ENCODE data around the gene POLK. TPM values are rescaled to one million over a fixed set of nuclear protein-coding genes. Genes with fewer than 3 reads are reported as not detected.
"Not testable (repeated sequence)": the region's sequence is repeated elsewhere in the genome, so short reads cannot be mapped to it uniquely, and the experiment has no call there.

The POLK gene
- total RNA-seq = 10 to 100 TPM; 28.7 to 44.4 TPM

DNA sequence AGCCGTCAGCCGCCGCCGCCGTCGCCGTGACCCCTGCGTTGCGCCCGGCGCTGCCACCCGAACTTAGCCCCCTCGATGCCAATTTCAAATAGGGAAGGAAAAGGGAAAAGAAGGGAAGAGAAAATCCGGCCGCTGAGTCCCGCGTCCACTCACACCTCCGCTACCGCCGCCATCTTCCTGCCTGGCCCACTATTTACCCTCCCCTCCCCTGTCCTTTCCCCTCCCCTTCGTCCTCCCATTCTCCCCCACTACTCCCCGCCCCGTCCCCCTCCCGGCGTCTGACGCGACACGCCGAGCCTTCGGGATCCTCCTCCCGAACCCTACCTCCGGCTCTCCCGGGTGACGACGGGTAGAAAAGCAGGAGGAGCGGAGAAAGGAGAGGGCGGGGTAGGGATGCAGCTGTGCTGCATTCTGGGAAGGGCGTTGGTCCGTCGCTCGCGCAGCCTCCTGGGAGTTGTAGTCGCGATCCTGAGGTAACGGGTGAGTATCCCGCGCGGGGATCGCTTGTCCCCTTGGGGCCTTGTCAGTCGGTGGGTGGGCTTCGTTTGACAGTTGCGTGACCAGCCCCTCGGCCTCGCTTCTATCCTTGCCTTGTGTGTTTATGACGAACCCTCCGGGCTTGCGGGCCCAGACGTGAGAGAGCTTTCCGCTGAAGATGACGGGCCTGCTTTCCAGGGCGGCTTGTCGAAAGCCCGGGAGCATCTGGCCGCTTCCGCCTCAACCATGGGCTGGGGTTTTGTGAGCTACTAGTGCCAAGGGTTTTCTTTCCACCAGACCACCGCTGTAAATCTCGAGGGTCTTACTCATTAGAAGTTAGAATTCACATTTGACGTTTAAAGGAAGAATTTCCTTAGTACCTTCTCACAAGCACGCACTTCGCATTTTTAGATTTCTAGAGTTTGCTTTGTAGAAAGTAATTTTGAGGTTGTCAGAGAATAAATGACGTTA lies at the start of gene POLK, which contains the start of gene CERT1:
POLK (plus strand) TSS at position 457 of the 948 bp plus-strand sequence.
CERT1 (minus strand) TSS at position 195 of the 948 bp plus-strand sequence. CDS start 422 bp downstream, outside the sequence.
- peak within 1 kb of the TSS; percentile 83 for H3K27ac Mint-ChIP-seq
- H3K4me3 Mint-ChIP-seq = peak within 1 kb of the TSS; percentile 93
- peak; percentile 96 for ATAC-seq (replicated peaks)
- H3K27me3 Mint-ChIP-seq = no peaks in the 10 kb centered on the region
- H3K36me3 Mint-ChIP-seq (ENCODE audit: low read depth) = peaks cover 34% of the 10 kb centered on the region
- no peaks in the 10 kb centered on the region for H3K9me3 Mint-ChIP-seq
- peaks cover 27% of the 10 kb centered on the region for H3K4me1 Mint-ChIP-seq

DNA sequence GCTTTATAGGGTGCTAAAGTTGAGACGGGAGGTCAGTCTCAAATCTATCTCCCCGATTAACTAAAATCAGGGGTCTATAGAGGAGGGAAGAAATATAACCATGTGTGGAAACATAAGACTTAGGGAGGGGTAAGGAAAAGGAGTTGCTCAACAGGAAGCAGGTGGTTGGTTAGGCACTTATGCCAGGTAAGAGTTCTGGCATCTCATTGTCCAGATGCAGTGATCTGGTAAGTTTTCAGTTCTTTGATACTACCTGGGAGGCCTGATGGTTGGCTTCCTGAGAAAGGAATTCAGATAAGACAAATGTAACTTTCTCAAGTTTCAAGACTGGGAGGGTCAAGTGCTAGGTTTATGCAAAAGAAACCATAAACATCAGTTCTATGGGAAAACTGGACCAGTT lies 48.0 kb upstream of the POLK start:
- peaks cover 20% of the 10 kb centered on the region for H3K36me3 Mint-ChIP-seq (ENCODE audit: low read depth)
- no peak overlapping the region for H3K4me3 Mint-ChIP-seq
- H3K27ac Mint-ChIP-seq = no peak overlapping the region
- H3K27me3 Mint-ChIP-seq = no peaks in the 10 kb centered on the region
- no peak for ATAC-seq (replicated peaks)
- H3K9me3 Mint-ChIP-seq = peaks cover 3% of the 10 kb centered on the region
- peaks cover 23% of the 10 kb centered on the region for H3K4me1 Mint-ChIP-seq

DNA sequence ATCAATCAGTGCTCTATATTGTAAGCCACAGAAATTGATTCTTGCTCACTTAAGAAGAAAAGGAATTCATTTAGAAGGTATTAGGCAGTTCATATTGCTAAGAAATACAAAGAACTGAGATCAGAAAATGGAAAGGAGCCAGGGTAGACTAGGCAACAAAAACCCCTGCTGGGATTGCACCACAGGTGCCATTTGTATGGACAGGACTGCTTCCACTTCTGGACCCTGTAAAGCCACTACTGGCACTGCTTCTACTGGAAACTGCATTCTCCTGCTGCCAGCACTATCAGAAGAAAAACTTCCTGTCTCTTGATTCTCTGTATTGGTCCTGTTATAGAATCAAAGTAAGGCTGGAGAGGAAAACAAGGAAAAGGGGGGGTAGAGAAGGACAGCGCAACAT lies 46.2 kb upstream of the POLK start:
- ATAC-seq (replicated peaks) = no peak
- Mint-ChIP-seq H3K27ac (peak overlapping the region; percentile 41), H3K9me3 (peaks cover 14% of the 10 kb centered on the region), H3K4me3 (no peak overlapping the region), H3K4me1 (peaks cover 23% of the 10 kb centered on the region), H3K36me3 (ENCODE audit: low read depth) (peaks cover 13% of the 10 kb centered on the region), H3K27me3 (no peaks in the 10 kb centered on the region)

DNA sequence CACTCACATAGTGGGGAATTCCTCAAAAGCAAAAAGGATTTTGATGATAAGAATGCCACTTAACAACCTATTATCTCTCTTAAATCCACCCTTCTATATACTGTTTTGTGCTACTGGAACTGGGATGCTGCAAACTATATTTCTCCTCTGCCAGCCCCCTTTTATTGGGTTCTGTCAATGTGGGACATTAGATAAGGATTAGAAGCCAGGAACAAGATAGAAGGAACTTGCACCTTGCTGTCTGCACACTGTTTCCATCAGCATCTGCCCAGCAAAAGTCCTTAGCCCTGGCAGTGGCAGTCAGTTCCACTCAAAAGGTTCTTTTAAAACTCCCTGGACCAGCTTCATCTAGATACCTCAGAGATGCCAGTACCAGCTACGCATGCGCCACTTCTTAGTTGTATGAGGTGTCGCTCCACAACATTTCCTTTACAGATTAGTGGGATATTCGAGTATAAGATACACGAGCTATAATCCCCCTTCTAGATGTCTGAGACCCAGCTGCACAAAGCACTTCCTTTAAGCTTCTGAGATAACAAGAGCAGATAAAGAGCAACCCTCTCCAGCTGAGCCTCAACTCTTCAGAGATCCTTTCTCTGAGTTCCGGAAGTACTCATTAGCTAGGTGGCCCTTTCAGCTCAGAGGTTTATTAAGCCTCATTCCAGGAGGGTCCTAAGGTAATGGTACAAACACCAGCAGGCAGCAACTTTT lies 45.5 kb upstream of the POLK start:
- no peak for ATAC-seq (replicated peaks)
- Mint-ChIP-seq H3K4me3 (no peak overlapping the region), H3K27me3 (no peaks in the 10 kb centered on the region), H3K4me1 (peaks cover 23% of the 10 kb centered on the region), H3K36me3 (ENCODE audit: low read depth) (peaks cover 20% of the 10 kb centered on the region), H3K27ac (peak overlapping the region; percentile 41), H3K9me3 (peaks cover 21% of the 10 kb centered on the region)

DNA sequence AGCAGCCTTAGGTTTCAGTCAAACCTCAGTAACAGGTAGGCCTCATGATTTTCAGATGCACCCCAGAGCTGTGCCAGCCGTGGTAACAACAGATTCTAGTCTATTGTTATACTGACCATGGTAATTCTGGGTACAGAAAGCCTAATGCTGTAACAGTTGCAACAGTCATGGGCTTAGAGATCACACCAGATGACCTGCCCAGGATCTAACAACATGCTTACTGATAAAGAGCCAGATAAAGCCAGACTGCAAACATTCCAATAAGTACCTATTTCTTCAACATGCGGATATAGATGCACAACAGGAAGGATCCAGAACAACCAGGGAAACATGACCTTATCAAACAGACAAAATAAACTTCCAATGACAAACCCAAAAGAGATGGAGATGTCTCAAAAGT lies 43.1 kb upstream of the POLK start:
- Mint-ChIP-seq H3K4me3 (no peak overlapping the region), H3K36me3 (ENCODE audit: low read depth) (peaks cover 17% of the 10 kb centered on the region), H3K4me1 (peaks cover 16% of the 10 kb centered on the region), H3K27me3 (no peaks in the 10 kb centered on the region), H3K9me3 (peaks cover 21% of the 10 kb centered on the region), H3K27ac (no peak overlapping the region)
- no peak for ATAC-seq (replicated peaks)

DNA sequence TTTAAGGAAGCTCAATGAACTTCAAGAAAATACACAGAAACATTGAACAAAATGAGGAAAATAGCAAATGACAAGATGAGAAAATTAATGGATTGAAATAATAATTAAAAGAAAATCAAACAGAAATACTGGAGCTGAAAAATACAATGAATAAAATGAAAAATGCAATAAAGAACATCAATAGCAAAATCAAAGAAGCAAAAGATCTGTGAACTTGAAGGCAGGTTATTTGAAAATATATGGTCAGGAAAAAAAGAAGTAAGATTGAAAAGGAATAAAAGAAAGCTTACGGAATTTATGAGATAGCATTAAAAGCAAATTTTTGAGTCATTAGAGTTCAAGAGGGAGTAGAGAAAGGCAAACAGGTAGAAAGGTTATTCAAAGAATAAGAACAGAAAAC lies 42.7 kb upstream of the POLK start:
- Mint-ChIP-seq H3K36me3 (ENCODE audit: low read depth) (peaks cover 18% of the 10 kb centered on the region), H3K27ac (no peak overlapping the region), H3K4me3 (no peak overlapping the region), H3K27me3 (no peaks in the 10 kb centered on the region), H3K4me1 (peaks cover 12% of the 10 kb centered on the region), H3K9me3 (peaks cover 21% of the 10 kb centered on the region)
- no peak for ATAC-seq (replicated peaks)

DNA sequence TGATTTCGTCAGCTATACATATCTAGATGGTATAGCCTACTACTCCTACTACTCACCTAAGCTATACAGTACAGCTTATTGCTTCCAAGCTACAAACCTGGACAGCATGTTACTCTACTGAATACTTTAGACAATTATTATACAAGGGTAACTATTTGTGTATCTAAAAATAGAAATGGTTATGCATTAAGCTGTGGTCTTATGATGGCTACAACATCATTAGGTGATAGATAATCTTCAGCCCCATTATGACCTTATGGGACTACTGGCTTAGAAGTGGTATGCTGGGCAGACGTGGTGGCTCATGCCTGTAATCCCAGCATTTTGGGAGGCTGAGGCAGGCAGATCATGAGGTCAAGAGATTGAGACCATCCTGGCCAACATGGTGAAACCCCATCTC lies 40.5 kb upstream of the POLK start:
- ATAC-seq (replicated peaks) = no peak
- H3K4me1 Mint-ChIP-seq = peaks cover 12% of the 10 kb centered on the region

DNA sequence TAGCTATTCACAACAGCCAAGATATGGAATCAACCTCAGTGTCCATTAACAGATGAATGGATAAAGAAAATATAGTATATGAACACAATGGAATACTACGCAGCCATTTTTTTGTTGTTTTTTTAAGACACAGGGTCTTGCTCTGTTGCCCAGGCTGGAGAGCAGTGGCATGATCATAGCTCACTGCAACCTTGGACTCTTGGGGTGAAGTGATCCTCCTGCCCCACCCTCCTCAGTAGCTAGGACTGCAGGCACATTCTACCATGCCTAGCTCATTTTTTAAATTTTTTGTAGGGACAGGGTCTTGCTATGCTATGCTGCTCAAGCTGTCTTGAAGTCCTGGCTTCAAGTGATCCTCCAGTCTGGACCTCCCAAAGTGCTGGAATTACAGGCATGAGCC lies 38.7 kb upstream of the POLK start:
- no peak overlapping the region for H3K27ac Mint-ChIP-seq
- H3K36me3 Mint-ChIP-seq (ENCODE audit: low read depth) = peaks cover 36% of the 10 kb centered on the region
- no peaks in the 10 kb centered on the region for H3K27me3 Mint-ChIP-seq

More for the DNA sequence above, 40.5 kb upstream of the POLK start:
- H3K9me3 Mint-ChIP-seq = peaks cover 21% of the 10 kb centered on the region
- H3K4me3 Mint-ChIP-seq = no peak overlapping the region
- H3K36me3 Mint-ChIP-seq (ENCODE audit: low read depth) = peaks cover 23% of the 10 kb centered on the region
- no peaks in the 10 kb centered on the region for H3K27me3 Mint-ChIP-seq
- no peak overlapping the region for H3K27ac Mint-ChIP-seq

DNA sequence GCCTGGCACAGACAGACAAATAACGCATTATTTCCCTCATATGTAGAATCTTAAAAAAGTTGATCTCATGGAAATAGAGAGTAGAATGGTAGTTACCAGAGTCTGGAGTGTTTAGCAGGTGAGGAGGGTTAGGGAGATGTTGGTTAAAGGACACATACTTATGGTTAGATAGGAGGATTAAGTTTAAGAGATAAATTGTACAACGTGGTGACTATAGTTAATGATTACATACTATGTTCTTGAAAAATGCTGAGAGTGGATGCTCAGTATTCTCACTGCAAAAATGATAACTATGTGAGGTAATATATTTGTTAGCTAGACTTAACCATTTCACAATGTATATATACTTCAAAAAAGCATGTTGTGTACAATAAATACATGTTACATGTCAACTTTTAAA lies 38.2 kb upstream of the POLK start:
- Mint-ChIP-seq H3K27ac (no peak overlapping the region), H3K4me3 (no peak overlapping the region), H3K9me3 (peaks cover 21% of the 10 kb centered on the region), H3K4me1 (peaks cover 5% of the 10 kb centered on the region), H3K36me3 (ENCODE audit: low read depth) (peaks cover 36% of the 10 kb centered on the region), H3K27me3 (no peaks in the 10 kb centered on the region)
- no peak for ATAC-seq (replicated peaks)

More for the DNA sequence above, 38.7 kb upstream of the POLK start:
- peaks cover 21% of the 10 kb centered on the region for H3K9me3 Mint-ChIP-seq
- no peak for ATAC-seq (replicated peaks)
- no peak overlapping the region for H3K4me3 Mint-ChIP-seq
- peaks cover 5% of the 10 kb centered on the region for H3K4me1 Mint-ChIP-seq

DNA sequence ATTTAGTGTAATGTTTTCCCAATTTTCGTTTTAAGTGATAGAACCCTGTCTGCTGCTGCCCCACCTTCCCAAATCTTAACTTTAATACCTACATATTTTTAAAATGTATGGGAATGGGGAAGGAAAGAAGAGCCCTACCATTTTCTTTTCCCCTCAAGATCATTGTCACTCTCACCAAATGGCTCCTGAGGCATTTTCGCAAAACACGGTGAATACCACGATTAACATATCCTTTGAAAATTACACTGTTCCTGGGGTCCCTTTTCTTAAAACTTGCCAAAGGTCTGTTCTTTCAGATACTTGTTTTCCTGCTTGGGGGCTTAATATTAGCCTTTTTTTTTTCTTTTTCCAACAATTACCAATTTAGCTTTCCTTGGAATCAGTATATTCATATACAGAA lies 36.3 kb upstream of the POLK start:
- peaks cover 36% of the 10 kb centered on the region for H3K36me3 Mint-ChIP-seq (ENCODE audit: low read depth)
- H3K4me3 Mint-ChIP-seq = no peak overlapping the region
- no peak overlapping the region for H3K27ac Mint-ChIP-seq
- no peaks in the 10 kb centered on the region for H3K27me3 Mint-ChIP-seq
- no peak for ATAC-seq (replicated peaks)
- peaks cover 7% of the 10 kb centered on the region for H3K9me3 Mint-ChIP-seq
- peaks cover 11% of the 10 kb centered on the region for H3K4me1 Mint-ChIP-seq

DNA sequence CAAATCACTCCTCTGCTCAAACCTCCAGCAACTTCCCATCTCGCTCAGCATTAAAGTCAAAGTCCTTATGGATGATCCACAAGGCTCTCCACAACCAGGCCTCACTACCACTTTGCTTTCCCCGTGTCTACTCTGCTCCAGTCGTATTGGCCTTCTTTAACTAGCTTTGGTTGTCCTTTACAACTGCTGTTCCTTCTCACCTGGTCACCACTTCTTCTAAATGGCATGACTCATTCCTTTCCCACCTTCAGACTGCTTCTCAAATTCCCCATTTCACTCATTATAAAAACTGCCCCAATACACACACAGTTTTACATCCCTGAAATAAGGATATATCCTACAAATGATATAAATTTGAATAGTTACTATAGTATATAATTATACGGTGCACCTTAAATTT lies 30.7 kb upstream of the POLK start:
- Mint-ChIP-seq H3K9me3 (peaks cover 8% of the 10 kb centered on the region), H3K36me3 (ENCODE audit: low read depth) (peaks cover 43% of the 10 kb centered on the region), H3K27me3 (no peaks in the 10 kb centered on the region), H3K27ac (no peak overlapping the region), H3K4me1 (peaks cover 20% of the 10 kb centered on the region), H3K4me3 (no peak overlapping the region)
- no peak for ATAC-seq (replicated peaks)

DNA sequence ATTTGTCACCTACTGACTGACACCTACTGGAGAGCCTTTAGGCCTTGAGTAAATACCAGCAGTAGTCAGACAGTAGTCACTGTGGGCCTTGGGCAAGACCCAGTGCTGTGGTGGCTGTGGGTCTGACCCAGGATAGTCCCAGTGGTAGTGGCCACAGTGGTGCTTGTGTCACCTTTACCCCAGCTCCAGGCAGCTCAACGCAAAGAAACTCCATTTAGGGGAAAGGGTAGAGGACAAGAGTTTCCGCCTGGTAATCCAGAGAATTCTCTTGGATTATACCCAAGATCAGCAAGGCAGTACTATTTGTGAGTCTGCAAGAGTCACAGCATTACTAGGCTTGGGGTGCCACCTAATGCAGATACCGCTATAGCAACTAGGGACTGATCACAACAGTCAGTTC lies 29.2 kb upstream of the POLK start:
- Mint-ChIP-seq H3K27ac (no peak overlapping the region), H3K27me3 (no peaks in the 10 kb centered on the region), H3K36me3 (ENCODE audit: low read depth) (peaks cover 38% of the 10 kb centered on the region), H3K4me3 (no peak overlapping the region), H3K9me3 (peaks cover 11% of the 10 kb centered on the region), H3K4me1 (peaks cover 24% of the 10 kb centered on the region)
- no peak for ATAC-seq (replicated peaks)

DNA sequence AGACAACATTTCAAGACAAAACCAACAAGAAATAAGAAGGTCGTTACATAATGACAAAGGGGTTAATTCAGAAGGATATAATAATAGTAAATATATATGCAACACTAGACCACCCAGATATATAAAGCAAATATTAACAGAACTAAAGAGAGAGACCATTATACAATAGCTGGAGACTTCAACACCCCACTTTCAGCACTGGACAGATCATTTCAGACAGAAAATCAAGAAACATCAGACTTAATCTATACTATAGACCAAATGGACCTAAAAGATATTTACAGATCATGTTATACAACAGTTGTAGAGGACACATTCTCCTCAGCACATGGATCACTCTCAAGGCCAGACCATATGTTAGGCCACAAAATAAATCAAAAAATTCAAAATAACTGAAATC lies 27.1 kb upstream of the POLK start:
- peaks cover 49% of the 10 kb centered on the region for H3K36me3 Mint-ChIP-seq (ENCODE audit: low read depth)
- no peak overlapping the region for H3K4me3 Mint-ChIP-seq
- ATAC-seq (replicated peaks) = no peak
- H3K27me3 Mint-ChIP-seq = no peaks in the 10 kb centered on the region
- peaks cover 15% of the 10 kb centered on the region for H3K9me3 Mint-ChIP-seq
- no peak overlapping the region for H3K27ac Mint-ChIP-seq
- H3K4me1 Mint-ChIP-seq = peaks cover 25% of the 10 kb centered on the region

DNA sequence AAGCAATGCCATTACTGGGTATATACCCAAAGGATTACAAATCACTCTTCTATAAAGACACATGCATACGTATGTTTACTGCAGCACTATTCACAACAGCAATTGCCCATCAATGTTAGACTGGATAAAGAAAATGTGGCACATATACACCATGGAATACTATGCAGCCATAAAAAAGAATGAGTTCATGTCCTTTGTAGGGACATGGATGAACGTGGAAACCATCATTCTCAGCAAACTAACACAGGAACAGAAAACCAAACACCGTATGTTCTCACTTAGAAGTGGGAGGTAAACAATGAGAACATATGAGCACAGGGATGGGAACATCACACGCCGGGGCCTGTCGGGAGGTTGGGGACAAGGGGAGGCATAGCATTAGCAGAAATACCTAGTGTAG lies 21.8 kb upstream of the POLK start:
- H3K4me3 Mint-ChIP-seq; H3K27ac Mint-ChIP-seq; ATAC-seq (replicated peaks); H3K9me3 Mint-ChIP-seq; H3K27me3 Mint-ChIP-seq: not testable (repeated sequence)
- Mint-ChIP-seq H3K4me1 (peaks cover 19% of the 10 kb centered on the region), H3K36me3 (ENCODE audit: low read depth) (peaks cover 73% of the 10 kb centered on the region)

DNA sequence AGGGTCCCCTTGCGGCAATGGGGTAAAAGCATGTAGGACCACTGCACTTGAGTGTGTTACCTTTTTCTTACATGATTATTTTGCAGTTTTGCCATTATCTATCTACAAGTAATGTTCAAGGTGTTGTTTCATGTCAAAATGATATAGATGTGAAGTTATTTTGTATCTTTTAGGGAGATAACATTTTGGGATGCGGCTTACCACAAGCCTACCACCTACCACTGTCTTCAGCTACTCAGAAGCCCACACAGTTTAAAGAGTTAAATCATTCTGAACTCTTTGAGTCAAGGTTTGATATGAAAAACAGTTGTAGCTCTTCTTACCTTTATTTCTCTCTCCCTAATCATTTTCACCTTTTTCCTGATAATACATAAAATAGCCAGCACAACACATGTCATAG lies 20.1 kb upstream of the POLK start:
- peaks cover 19% of the 10 kb centered on the region for H3K4me1 Mint-ChIP-seq
- no peak for ATAC-seq (replicated peaks)
- peaks cover 7% of the 10 kb centered on the region for H3K9me3 Mint-ChIP-seq
- H3K36me3 Mint-ChIP-seq (ENCODE audit: low read depth) = peaks cover 74% of the 10 kb centered on the region
- no peak overlapping the region for H3K4me3 Mint-ChIP-seq
- H3K27me3 Mint-ChIP-seq = no peaks in the 10 kb centered on the region
- H3K27ac Mint-ChIP-seq = no peak overlapping the region

Data from activated T-helper 17 cell treated with anti-CD3 and anti-CD28 coated beads, Interleukin-2, amount 50 U/mL, for 72 hours (primary cell).